Upper lobe of left lung (tissue), 4 donors: Measurements from ENCODE around the gene INO80E.

Experiments used
- CTCF ChIP-seq, 6 experiments: fragments of 450-650 bp in 4 of 6; fragments of 200-600 bp in 2 of 6; sonication (generic) in 2 of 6; IDR thresholded peaks; one replicate each; pipeline ENCODE4 v1.5.1; 2016 to 2019; ENCODE audit warnings: antibody characterized with exemption in 6 of 6
- EP300 ChIP-seq, 4 donors: sonication (generic); formaldehyde crosslinking; IDR thresholded peaks; one replicate each; pipeline ENCODE4 v1.5.1; 2017; ENCODE audit warnings: antibody characterized with exemption in 4 of 4, control low read depth in 2 of 4
- POLR2A ChIP-seq, 4 donors: fragments of 450-650 bp; IDR thresholded peaks; one replicate each; pipeline ENCODE4 v1.5.1; 2016 to 2017; ENCODE audit warnings: antibody characterized with exemption in 4 of 4, mild to moderate bottlenecking in 2 of 4
- POLR2AphosphoS5 ChIP-seq, 2 donors: sonication (generic); formaldehyde crosslinking; IDR thresholded peaks; one replicate each; pipeline ENCODE4 v1.5.1; 2017; ENCODE audit warnings: antibody characterized with exemption in 2 of 2

GRCh38 chr16:29972992-29973383 lies 23.1 kb upstream of the INO80E start:
- no peak for TF ChIP-seq CTCF (IDR thresholded peaks at IDR 0.05)
- TF ChIP-seq POLR2AphosphoS5 (IDR thresholded peaks at IDR 0.05), result no peak
- TF ChIP-seq POLR2A (IDR thresholded peaks at IDR 0.05), result no peak
- TF ChIP-seq EP300 (IDR thresholded peaks at IDR 0.05), result no peak
